Breast epithelium (tissue), 4 donors: ENCODE measurements around the gene CIAO2B. TPM values are rescaled to one million over a fixed set of nuclear protein-coding genes. Genes with fewer than 3 reads are reported as not detected.
"Not testable (repeated sequence)": the region's sequence is repeated elsewhere in the genome, so short reads cannot be mapped to it uniquely, and the experiment has no call there.

Experiments used
- DNase-seq, 2 donors: peaks; one replicate each; pipeline ENCODE4 v3.0.0-alpha.2; 2019; ENCODE audit warnings: low spot score in 2 of 2
- H3K27ac ChIP-seq, 2 donors: fragments of 200-600 bp; sonication (generic) in 1 of 2; one replicate each; pipeline ENCODE4 v1.5.1; 2016 to 2019; ENCODE audit warnings: mild to moderate bottlenecking in 1 of 2
- H3K27me3 ChIP-seq, 2 donors: fragments of 200-600 bp; sonication (generic) in 1 of 2; one replicate each; pipeline versions ENCODE4 v1.5.1 to v1.6.0; 2017 to 2019; ENCODE audit warnings: control low read depth in 1 of 2, mild to moderate bottlenecking in 1 of 2
- H3K36me3 ChIP-seq: fragments of 200-600 bp; one replicate; pipeline ENCODE4 v1.5.1; 2019
- H3K4me1 ChIP-seq, 2 donors: fragments of 200-600 bp; sonication (generic); one replicate each; pipeline ENCODE4 v1.5.1; 2016 to 2019; ENCODE audit warnings: control low read depth in 1 of 2
- H3K4me3 ChIP-seq, 3 donors: fragments of 200-600 bp; sonication (generic); 1 replicate in 2 of 3; 2 replicates in 1 of 3; pipeline ENCODE4 v1.5.1; 2016 to 2019; ENCODE audit warnings: mild to moderate bottlenecking in 3 of 3, moderate library complexity in 2 of 3
- H3K9me3 ChIP-seq, 2 donors: fragments of 200-600 bp; sonication (generic) in 1 of 2; one replicate each; pipeline ENCODE4 v1.5.1; 2016 to 2019; ENCODE audit warnings: control low read depth in 1 of 2
- POLR2A ChIP-seq: fragments of 450-650 bp; IDR thresholded peaks from one replicate; pipeline ENCODE4 v1.6.1; 2016; ENCODE audit warnings: antibody characterized with exemption, mild to moderate bottlenecking, moderate library complexity
- POLR2AphosphoS5 ChIP-seq, 3 donors: sonication (generic); formaldehyde crosslinking; IDR thresholded peaks; one replicate each; pipeline ENCODE4 v1.6.1; 2017; ENCODE audit warnings: antibody characterized with exemption in 3 of 3
- intact Hi-C: fragments of 100-400 bp; cut with DNase I; formaldehyde crosslinking; loops from one replicate; pipeline ENCODE4 v1.15.1; 2023; ENCODE audit warnings: low total_unique reads
- total RNA-seq, 3 donors: library from RNA; depleted of rRNA; stranded (reverse); fragments of >200 nt; gene quantifications; one replicate each; pipeline ENCODE4 v1.1.0, GENCODE V29; 2016
- TF ChIP-seq, protein P1 (sequence below), 3 donors: fragments of 450-650 bp; IDR thresholded peaks; one replicate each; pipeline ENCODE4 v1.5.1; 2016 to 2017; ENCODE audit warnings: antibody characterized with exemption in 3 of 3, mild to moderate bottlenecking in 3 of 3, moderate library complexity in 3 of 3

The CIAO2B gene
- total RNA-seq, 3 donors from 2014 or later: 45.7 to 77.3 (median 65.4) TPM

DNA sequence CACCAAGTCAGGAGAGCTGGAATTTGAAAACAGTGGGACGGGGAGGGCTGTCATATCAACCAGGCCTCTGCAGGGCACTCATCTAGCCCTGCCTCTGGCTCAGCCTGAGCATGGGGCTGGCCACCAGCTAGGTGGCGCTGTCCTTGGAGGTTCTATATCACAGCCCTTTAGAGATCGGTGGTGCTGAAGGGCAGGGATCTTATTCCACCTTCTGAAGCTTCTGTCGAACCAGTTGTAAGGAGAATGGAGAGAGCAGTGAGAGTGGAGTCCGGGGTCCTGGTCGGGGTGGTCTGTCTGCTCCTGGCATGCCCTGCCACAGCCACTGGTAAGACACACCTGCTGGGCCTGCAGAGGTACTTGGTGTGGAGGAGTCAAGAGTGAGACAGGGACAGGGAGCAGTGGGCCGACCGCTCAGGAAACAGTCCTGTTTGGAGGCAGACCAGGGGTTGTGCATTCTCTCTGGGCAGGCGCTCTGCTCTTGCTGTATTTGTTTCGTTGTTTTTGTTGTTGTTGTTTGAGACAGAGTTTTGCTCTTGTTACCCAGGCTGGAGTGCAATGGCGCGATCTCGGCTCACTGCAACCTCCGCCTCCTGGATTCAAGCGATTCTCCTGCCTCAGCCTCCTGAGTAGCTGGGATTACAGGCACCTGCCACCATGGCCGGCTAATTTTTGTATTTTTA is 27.0 kb upstream of the CIAO2B start, which contains the start of gene CES3:
TSS of gene CES3 (plus strand) at position 202 of the 680 bp plus-strand sequence. CDS start at position 244, 42 bp downstream.
- Histone ChIP-seq H3K27ac (peak within 1 kb of the TSS; percentile 35 to 43), H3K27me3 (no peaks in the 10 kb centered on the region), H3K9me3 (no peaks in the 10 kb centered on the region), H3K4me3 (no peak within 1 kb of the TSS), H3K36me3 (no peaks in the 10 kb centered on the region), H3K4me1 (no peaks in the 10 kb centered on the region)
- TF ChIP-seq POLR2AphosphoS5 (IDR thresholded peaks at IDR 0.05) (no peak), POLR2A (no peak)
- TF ChIP-seq, protein P1, sequence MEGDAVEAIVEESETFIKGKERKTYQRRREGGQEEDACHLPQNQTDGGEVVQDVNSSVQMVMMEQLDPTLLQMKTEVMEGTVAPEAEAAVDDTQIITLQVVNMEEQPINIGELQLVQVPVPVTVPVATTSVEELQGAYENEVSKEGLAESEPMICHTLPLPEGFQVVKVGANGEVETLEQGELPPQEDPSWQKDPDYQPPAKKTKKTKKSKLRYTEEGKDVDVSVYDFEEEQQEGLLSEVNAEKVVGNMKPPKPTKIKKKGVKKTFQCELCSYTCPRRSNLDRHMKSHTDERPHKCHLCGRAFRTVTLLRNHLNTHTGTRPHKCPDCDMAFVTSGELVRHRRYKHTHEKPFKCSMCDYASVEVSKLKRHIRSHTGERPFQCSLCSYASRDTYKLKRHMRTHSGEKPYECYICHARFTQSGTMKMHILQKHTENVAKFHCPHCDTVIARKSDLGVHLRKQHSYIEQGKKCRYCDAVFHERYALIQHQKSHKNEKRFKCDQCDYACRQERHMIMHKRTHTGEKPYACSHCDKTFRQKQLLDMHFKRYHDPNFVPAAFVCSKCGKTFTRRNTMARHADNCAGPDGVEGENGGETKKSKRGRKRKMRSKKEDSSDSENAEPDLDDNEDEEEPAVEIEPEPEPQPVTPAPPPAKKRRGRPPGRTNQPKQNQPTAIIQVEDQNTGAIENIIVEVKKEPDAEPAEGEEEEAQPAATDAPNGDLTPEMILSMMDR (IDR thresholded peaks at IDR 0.05): peak in 2 of 3 donors; percentile 8 to 43
- no peak for DNase-seq
- intact Hi-C loops: loop anchor here (10.0 kb wide), 1 partner anchor 184 kb away; no protein-coding TSS in a partner anchor

DNA sequence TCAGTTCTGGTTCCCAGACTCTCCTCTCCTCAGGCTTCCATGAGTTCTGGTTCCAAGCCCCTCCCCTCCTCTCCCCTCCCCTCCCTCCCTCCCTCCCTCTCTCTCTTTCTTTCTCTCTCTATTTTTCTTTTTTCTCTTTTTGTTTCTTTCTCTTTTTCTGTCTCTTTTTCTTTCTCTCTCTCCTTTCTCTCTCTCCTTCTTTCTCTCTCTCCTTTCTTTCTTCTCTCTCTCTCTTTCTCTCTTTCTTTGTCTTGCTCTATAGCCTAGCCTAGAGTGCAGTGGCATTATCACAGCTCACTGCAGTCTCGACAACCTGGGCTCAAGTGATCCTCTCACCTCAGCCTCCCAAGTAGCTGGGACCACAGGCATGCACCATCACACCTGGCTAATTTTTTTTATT is 26.1 kb upstream of the CIAO2B start:
- no peaks in the 10 kb centered on the region for H3K36me3 ChIP-seq
- no peak overlapping the region for H3K4me3 ChIP-seq
- TF ChIP-seq POLR2A: no peak
- TF ChIP-seq, protein P1 (IDR thresholded peaks at IDR 0.05): no peak
- TF ChIP-seq POLR2AphosphoS5 (IDR thresholded peaks at IDR 0.05): no peak
- intact Hi-C loops: loop anchor here (10.0 kb wide), 1 partner anchor 185 kb away; no protein-coding TSS in a partner anchor
- H3K9me3 ChIP-seq: no peaks in the 10 kb centered on the region
- no peak for DNase-seq
- H3K27ac ChIP-seq: no peak overlapping the region
- no peaks in the 10 kb centered on the region for H3K4me1 ChIP-seq
- no peaks in the 10 kb centered on the region for H3K27me3 ChIP-seq

DNA sequence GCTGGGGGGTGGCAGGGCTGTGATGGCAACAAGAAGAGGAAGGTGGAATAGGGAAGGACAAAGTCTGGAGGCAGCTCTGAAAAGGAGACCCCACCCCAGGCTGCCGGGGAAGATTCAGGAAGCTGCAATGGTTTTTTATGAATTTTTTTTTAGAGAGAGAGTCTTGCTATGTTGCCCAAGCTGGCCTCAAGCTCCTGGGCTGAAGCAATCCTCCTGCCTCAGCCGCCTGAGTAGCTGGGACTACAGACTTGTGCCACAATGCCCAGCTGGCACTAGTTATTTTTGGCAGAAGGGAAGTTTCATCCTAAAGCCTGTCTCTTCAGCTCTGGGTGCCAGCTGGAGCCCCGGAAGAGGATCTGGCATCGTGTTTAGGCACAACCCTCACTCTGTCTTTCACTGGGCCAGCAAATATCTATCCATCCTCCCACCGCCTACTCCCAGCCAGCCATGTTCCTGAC is 25.5 kb upstream of the CIAO2B start:
- Histone ChIP-seq H3K27ac (no peak overlapping the region), H3K9me3 (no peaks in the 10 kb centered on the region), H3K4me1 (no peaks in the 10 kb centered on the region), H3K27me3 (no peaks in the 10 kb centered on the region), H3K4me3 (no peak overlapping the region), H3K36me3 (no peaks in the 10 kb centered on the region)
- intact Hi-C loops: loop anchor here (10.0 kb wide), 1 partner anchor 185 kb away; no protein-coding TSS in a partner anchor
- DNase-seq: no peak
- TF ChIP-seq POLR2A (no peak), POLR2AphosphoS5 (IDR thresholded peaks at IDR 0.05) (no peak)
- TF ChIP-seq, protein P1 (IDR thresholded peaks at IDR 0.05): no peak

DNA sequence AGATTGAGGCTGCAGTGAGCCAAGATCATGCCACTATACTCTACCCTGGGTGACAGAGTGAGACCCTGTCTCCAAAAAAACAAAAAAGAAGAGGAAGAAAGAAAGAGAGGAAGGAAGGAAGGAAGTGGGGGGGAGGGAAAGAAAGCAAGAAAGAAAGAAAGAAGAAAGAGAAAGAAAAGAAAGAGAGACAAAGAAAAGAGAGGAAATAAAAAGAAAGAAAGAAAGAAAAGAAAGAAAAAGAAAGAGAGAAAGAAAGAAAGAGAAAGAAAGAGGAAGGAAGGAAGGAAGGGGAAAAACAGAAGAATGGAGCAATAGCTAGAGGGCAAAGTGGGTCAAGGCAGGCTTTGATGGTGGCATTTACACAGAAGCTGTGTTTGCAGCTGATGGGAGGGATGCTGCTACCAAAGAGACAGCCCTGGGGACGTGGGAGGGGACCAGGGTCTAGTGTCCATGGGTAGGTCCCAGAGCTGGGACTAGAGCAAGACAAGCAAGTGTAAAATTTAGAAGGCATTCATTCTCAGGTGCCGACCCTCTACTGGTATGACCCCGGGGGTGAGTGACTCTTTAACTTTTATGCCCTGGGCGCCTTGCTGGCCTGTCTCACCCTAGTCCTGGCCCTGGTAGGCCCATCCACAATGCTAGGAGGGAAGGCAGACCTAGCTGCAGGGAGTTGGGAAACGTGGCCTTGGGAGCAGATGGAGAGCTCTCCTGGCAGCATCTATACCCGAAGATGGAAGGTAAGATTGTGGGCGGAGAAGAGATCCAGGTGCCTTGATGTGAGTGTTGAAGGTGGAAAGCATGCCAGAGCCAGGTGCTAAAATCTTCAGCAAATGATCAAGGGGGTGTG is 24.9 kb upstream of the CIAO2B start:
- DNase-seq: no peak
- no peaks in the 10 kb centered on the region for H3K9me3 ChIP-seq
- intact Hi-C loops: no loop called here
- H3K36me3 ChIP-seq: no peaks in the 10 kb centered on the region
- no peaks in the 10 kb centered on the region for H3K27me3 ChIP-seq
- no peak overlapping the region for H3K27ac ChIP-seq
- no peaks in the 10 kb centered on the region for H3K4me1 ChIP-seq
- H3K4me3 ChIP-seq: no peak overlapping the region
- no peak for TF ChIP-seq POLR2AphosphoS5 (IDR thresholded peaks at IDR 0.05)
- no peak for TF ChIP-seq POLR2A
- TF ChIP-seq, protein P1 (IDR thresholded peaks at IDR 0.05): no peak

DNA sequence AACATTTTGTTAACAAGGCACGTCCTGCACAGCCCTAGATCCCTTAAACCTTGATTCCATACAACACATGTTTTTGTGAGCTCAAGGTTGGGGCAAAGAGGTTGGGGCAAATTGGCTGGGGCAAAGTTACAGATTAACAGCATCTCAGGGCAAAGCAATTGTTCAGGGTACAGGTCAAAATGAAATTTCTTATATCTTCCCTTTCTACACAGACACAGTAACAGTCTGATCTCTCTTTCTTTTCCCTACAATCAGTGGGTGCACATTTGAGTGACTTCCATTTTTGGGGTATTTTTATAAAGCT is 21.9 kb upstream of the CIAO2B start:
- DNase-seq, H3K4me3 ChIP-seq, H3K4me1 ChIP-seq, intact Hi-C loops, H3K36me3 ChIP-seq, H3K9me3 ChIP-seq, H3K27ac ChIP-seq, H3K27me3 ChIP-seq: not testable (repeated sequence)

DNA sequence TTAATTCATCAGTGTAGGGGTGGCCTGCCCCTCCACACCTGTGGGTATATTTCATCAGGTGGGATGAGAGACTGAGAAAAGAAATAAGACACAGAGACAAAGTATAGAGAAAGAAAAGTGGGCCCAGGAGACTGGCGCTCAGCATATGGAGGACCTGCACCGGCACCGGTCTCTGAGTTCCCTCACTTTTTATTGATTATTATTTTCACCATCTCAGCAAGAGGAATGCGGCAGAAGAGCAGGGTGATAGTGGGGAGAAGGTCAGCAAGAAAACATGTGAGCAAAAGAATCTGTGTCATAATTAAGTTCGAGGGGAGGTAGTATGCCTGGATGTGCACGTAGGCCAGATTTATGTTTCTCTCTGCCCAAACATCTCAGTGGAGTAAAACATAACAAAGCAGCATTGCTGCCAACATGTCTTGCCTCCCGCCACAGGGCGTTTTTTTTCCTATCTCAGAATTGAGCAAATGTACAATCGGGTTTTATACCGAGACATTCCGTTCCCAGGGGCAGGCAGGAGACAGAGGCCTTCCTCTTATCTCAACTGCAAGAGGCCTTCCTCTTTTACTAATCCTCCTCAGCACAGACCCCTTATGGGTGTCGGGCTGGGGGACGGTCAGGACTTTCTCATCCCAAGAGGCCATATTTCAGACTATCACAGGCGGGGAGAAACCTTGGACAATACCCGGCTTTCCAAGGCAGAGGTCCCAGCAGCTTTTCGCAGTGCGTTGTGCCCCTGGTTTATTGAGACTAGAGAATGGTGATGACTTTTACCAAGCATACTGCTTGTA is 21.4 kb upstream of the CIAO2B start:
- H3K27ac ChIP-seq, DNase-seq, H3K9me3 ChIP-seq, H3K4me1 ChIP-seq, intact Hi-C loops, H3K27me3 ChIP-seq, H3K4me3 ChIP-seq, H3K36me3 ChIP-seq: not testable (repeated sequence)
